ENCODE results near the gene ZNF784. TPM values are rescaled to one million over a fixed set of nuclear protein-coding genes. Genes with fewer than 3 reads are reported as not detected.

ZNF784 gene
- total and polyA plus RNA-seq, 7 donors: 2.8 to 9.1 (median 7.2) TPM

- intact Hi-C loops (cut with DNase I): no loop called here
Observed at GRCh38 chr19:55667958-55668357, 43.6 kb upstream of the ZNF784 start.

GRCh38 chr19:55667511-55667910, 43.1 kb upstream of the ZNF784 start:
- no peaks in the 10 kb centered on the region for H3K4me1 ChIP-seq
- no peak overlapping the region for H3K4me3 ChIP-seq
- H3K9me3 ChIP-seq: no peaks in the 10 kb centered on the region
- TF ChIP-seq EP300 (IDR thresholded peaks at IDR 0.05) (no peak), CTCF (IDR thresholded peaks at IDR 0.05) (no peak), POLR2AphosphoS5 (IDR thresholded peaks at IDR 0.05) (no peak), POLR2A (IDR thresholded peaks at IDR 0.05) (no peak)
- no peak overlapping the region for H3K27ac ChIP-seq
- 83 to 90% methylated on average over 12 of the region's 12 CpGs for WGBS, 2 donors
- H3K36me3 ChIP-seq: peaks cover 58 to 88% (median 76%) of the 10 kb centered on the region in 4 donors
- DNase-seq: no peak
- intact Hi-C loops (cut with DNase I): no loop called here
- no peaks in the 10 kb centered on the region for H3K27me3 ChIP-seq

More at GRCh38 chr19:55667958-55668357, 43.6 kb upstream of the ZNF784 start:
- no peaks in the 10 kb centered on the region for H3K9me3 ChIP-seq
- peaks cover 55 to 86% (median 72%) of the 10 kb centered on the region in 4 donors for H3K36me3 ChIP-seq
- no peak for DNase-seq
- TF ChIP-seq CTCF (IDR thresholded peaks at IDR 0.05): no peak
- TF ChIP-seq EP300 (IDR thresholded peaks at IDR 0.05): no peak
- no peak for TF ChIP-seq POLR2AphosphoS5 (IDR thresholded peaks at IDR 0.05)
- TF ChIP-seq POLR2A (IDR thresholded peaks at IDR 0.05): no peak
- H3K27me3 ChIP-seq: no peaks in the 10 kb centered on the region
- no peak overlapping the region for H3K27ac ChIP-seq
- no peak overlapping the region for H3K4me3 ChIP-seq
- WGBS, 2 donors: 47 to 79% methylated on average over 11 of the region's 11 CpGs
- no peaks in the 10 kb centered on the region for H3K4me1 ChIP-seq

GRCh38 chr19:55667006-55667381, 42.6 kb upstream of the ZNF784 start:
- no peaks in the 10 kb centered on the region for H3K27me3 ChIP-seq
- WGBS, 2 donors: 88 to 94% methylated on average over 4 of the region's 4 CpGs
- intact Hi-C loops (cut with DNase I): no loop called here
- no peak overlapping the region for H3K27ac ChIP-seq
- DNase-seq: no peak
- H3K4me1 ChIP-seq: no peaks in the 10 kb centered on the region
- TF ChIP-seq EP300 (IDR thresholded peaks at IDR 0.05): no peak
- no peak overlapping the region for H3K4me3 ChIP-seq
- no peaks in the 10 kb centered on the region for H3K9me3 ChIP-seq
- H3K36me3 ChIP-seq: peaks cover 59 to 90% (median 79%) of the 10 kb centered on the region in 4 donors

- no peak for TF ChIP-seq CTCF (IDR thresholded peaks at IDR 0.05)
- no peak for TF ChIP-seq EP300 (IDR thresholded peaks at IDR 0.05)
- no peak for TF ChIP-seq POLR2A (IDR thresholded peaks at IDR 0.05)
- TF ChIP-seq POLR2AphosphoS5 (IDR thresholded peaks at IDR 0.05): no peak
- H3K4me1 ChIP-seq: no peaks in the 10 kb centered on the region
- H3K27ac ChIP-seq: no peak overlapping the region
- H3K27me3 ChIP-seq: no peaks in the 10 kb centered on the region
- 87 to 93% methylated on average over 12 of the region's 12 CpGs for WGBS, 2 donors
- H3K4me3 ChIP-seq: no peak overlapping the region
- intact Hi-C loops (cut with DNase I): no loop called here
- no peaks in the 10 kb centered on the region for H3K9me3 ChIP-seq
- peaks cover 64 to 95% (median 84%) of the 10 kb centered on the region in 4 donors for H3K36me3 ChIP-seq
- DNase-seq: no peak
Observed at GRCh38 chr19:55666343-55667005, 42.1 kb upstream of the ZNF784 start.

GRCh38 chr19:55663846-55664536, 39.6 kb upstream of the ZNF784 start:
- peaks cover 61 to 97% (median 81%) of the 10 kb centered on the region in 4 donors for H3K36me3 ChIP-seq
- 91 to 94% methylated on average over 20 of the region's 20 CpGs for WGBS, 2 donors
- TF ChIP-seq EP300 (IDR thresholded peaks at IDR 0.05): no peak
- no peak for TF ChIP-seq CTCF (IDR thresholded peaks at IDR 0.05)
- no peak for TF ChIP-seq POLR2A (IDR thresholded peaks at IDR 0.05)
- TF ChIP-seq POLR2AphosphoS5 (IDR thresholded peaks at IDR 0.05): no peak

More at GRCh38 chr19:55663846-55664536, 39.6 kb upstream of the ZNF784 start:
- Histone ChIP-seq H3K4me1 (peaks cover 0 to 12% (median 9%) of the 10 kb centered on the region in 4 donors), H3K9me3 (no peaks in the 10 kb centered on the region), H3K27me3 (no peaks in the 10 kb centered on the region), H3K4me3 (no peak overlapping the region), H3K27ac (no peak overlapping the region)
- intact Hi-C loops (cut with DNase I): no loop called here
- DNase-seq: no peak
